Spleen (tissue), 7 donors: Measurements from ENCODE around the gene FSHR.

Experiments used
- CTCF ChIP-seq, 11 experiments: fragments of 200-600 bp in 7 of 11; fragments of 450-650 bp in 4 of 11; sonication (generic) in 4 of 11; IDR thresholded peaks in 8 of 11; conservative IDR thresholded peaks in 3 of 11; 1 replicate in 7 of 11; 2 replicates in 4 of 11; pipeline versions ENCODE4 v1.4.0 to v1.8.0; 2016 to 2021; ENCODE audit warnings: antibody characterized with exemption in 11 of 11, inconsistent platforms in 4 of 11, mild to moderate bottlenecking in 1 of 11
- POLR2A ChIP-seq, 3 donors: fragments of 450-650 bp; IDR thresholded peaks; one replicate each; pipeline ENCODE4 v1.5.1; 2017; ENCODE audit warnings: antibody characterized with exemption in 3 of 3, mild to moderate bottlenecking in 1 of 3
- donor health status: DM: no; HTN: no; CAD: no; lungs with moderate emphysema.
- donor health status: DM: no; HTN: no; CAD: no.
- donor health status: DM: no; HTN: no; CAD: no.

GRCh38 chr2:48971801-48972200 is 182.5 kb downstream of the FSHR start:
- TF ChIP-seq CTCF (IDR thresholded peaks at IDR 0.05 in 8 of 11, conservative IDR thresholded peaks at IDR 0.05 in 3 of 11) (no peak), POLR2A (IDR thresholded peaks at IDR 0.05) (no peak)
